Measurements from ENCODE around the gene EPHA6. TPM values are rescaled to one million over a fixed set of nuclear protein-coding genes. Genes with fewer than 3 reads are reported as not detected.
A peak's percentile ranks its signal among the peaks of the same experiment; 100 is the strongest.

Gene EPHA6
- total and polyA plus RNA-seq, 8 donors = 0.23 to 0.79 (median 0.41) TPM

- H3K4me1 ChIP-seq = peaks cover 0 to 3% of the 10 kb centered on the region in 2 donors
- no peaks in the 10 kb centered on the region for H3K27me3 ChIP-seq
- peaks cover 0 to 5% of the 10 kb centered on the region in 2 donors for H3K36me3 ChIP-seq
- DNase-seq (no peak), ATAC-seq (no peak)
- H3K4me3 ChIP-seq = no peak overlapping the region
- intact Hi-C loops (cut with DNase I) = no loop called here
- H3K27ac ChIP-seq = no peak overlapping the region
- no peaks in the 10 kb centered on the region for H3K9me3 ChIP-seq
- TF ChIP-seq CTCF (IDR thresholded peaks at IDR 0.05) = no peak
Measured at GRCh38 chr3:97772926-97773325, 958.5 kb downstream of the EPHA6 start.

GRCh38 chr3:97778152-97778551 lies 963.8 kb downstream of the EPHA6 start:
- H3K27ac ChIP-seq = peak overlapping the region in 1 of 2 donors; percentile 45
- H3K4me3 ChIP-seq = no peak overlapping the region
- intact Hi-C loops (cut with DNase I) = no loop called here
- H3K27me3 ChIP-seq = no peaks in the 10 kb centered on the region
- TF ChIP-seq CTCF (IDR thresholded peaks at IDR 0.05) = no peak
- H3K36me3 ChIP-seq = no peaks in the 10 kb centered on the region
- H3K4me1 ChIP-seq = peaks cover 0 to 11% of the 10 kb centered on the region in 2 donors
- no peak for ATAC-seq
- DNase-seq = no peak
- no peaks in the 10 kb centered on the region for H3K9me3 ChIP-seq

GRCh38 chr3:97793420-97794019 lies 979.1 kb downstream of the EPHA6 start:
- Histone ChIP-seq H3K4me3 (no peak overlapping the region), H3K4me1 (no peaks in the 10 kb centered on the region), H3K27me3 (no peaks in the 10 kb centered on the region), H3K9me3 (no peaks in the 10 kb centered on the region), H3K27ac (no peak overlapping the region), H3K36me3 (no peaks in the 10 kb centered on the region)
- ATAC-seq (peak; percentile 74), DNase-seq (peak in 2 of 4 donors; percentile 37 to 69)
- intact Hi-C loops (cut with DNase I) = no loop called here
- TF ChIP-seq CTCF (IDR thresholded peaks at IDR 0.05) = peak; percentile 60 to 74

- H3K36me3 ChIP-seq = no peaks in the 10 kb centered on the region
- H3K27ac ChIP-seq = no peak overlapping the region
- H3K4me1 ChIP-seq = no peaks in the 10 kb centered on the region
- intact Hi-C loops (cut with DNase I) = loop anchor here in 1 of 2 donors (5.0 kb wide), 1 partner anchor 226 kb away; no protein-coding TSS in a partner anchor
- no peak overlapping the region for H3K4me3 ChIP-seq
- no peak for TF ChIP-seq CTCF (IDR thresholded peaks at IDR 0.05)
- no peak for ATAC-seq
- no peaks in the 10 kb centered on the region for H3K27me3 ChIP-seq
- DNase-seq = no peak
- no peaks in the 10 kb centered on the region for H3K9me3 ChIP-seq
Measured at GRCh38 chr3:97795951-97796350, 981.6 kb downstream of the EPHA6 start.
